Non-pigmented ciliary epithelial cell (primary cell): ENCODE data around the gene GRID1.
"Not testable (repeated sequence)": the region's sequence is repeated elsewhere in the genome, so short reads cannot be mapped to it uniquely, and the experiment has no call there.

ENCODE experiments used
- DNase-seq: peaks from one replicate; pipeline ENCODE4 v3.0.0-alpha.2; 2010; ENCODE audit warnings: low read depth

Gene GRID1

DNA sequence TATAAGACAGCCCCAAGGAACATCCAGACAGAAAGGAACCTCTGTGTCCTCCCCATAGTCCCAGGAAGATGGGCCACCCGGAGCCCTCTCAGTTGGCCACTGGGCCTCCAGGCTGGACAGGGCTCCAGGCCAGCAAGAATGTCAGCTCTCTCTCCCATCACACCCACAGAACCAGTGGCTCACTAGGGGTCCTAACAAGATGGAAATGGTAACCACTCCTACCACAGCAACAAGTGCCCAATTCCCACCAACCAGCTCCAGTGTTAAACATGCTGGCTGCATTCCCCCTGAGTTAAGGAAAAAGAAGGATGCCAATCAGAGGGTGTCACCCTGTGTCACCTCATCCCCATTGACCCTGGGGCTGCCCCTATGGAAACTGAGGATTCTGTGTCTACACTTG is 333.0 kb downstream of the GRID1 start:
- DNase-seq = no peak

DNA sequence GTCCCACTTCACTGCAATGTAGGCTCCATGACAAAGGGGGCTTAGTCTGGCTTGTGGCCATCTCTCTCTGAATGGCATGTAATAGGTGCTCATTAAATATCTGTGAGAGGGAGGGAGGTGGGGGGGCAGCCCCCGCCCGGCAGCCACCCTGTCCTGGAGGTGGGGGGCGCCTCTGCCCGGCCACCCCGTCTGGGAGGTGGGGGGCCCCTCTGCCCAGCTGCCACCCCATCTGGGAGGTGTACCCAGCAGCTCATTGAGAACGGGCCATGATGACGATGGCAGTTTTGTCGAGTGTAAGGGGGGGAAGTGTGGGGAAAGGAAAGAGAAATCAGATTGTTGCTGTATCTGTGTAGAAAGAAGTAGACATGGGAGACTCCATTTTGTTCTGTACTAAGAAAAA is 334.5 kb downstream of the GRID1 start:
- not testable (repeated sequence) for DNase-seq

DNA sequence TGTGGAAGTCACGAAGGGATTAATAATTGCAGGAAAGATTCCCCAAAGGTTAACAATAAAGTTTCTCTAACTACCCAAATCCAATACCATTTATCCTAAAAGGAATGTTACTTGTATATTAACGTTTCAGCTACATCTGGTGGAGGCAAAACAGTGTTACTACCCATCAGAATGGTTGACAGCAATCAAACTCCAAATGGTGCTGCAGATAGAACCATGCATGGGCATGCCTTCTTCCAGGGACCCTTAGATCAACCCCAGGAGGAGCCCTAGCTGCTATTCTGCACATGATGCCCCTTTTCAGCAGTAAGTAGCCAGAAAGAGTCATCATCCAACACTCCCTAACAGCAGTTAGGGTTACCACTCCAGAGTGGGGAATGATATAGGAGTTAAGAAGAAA is 336.3 kb downstream of the GRID1 start:
- no peak for DNase-seq

DNA sequence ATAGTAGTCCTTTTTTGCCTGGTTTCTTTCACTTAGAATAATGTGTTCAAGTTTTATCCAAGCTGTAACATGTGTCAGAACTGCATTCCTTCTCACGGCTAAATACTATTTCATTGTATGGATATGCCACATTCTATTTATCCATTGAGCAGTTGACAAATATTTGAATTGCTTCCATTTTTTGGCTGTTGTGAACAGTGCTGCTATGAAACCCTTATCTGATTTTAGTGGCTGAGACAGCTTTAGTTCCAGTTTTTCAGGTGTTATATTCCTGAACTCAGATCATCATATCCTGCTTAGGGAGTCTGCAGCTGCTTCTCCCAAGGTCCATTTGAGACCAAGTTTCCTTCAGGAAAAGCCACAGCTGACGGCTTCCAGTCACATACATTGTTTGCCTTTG is 339.2 kb downstream of the GRID1 start:
- DNase-seq = no peak

DNA sequence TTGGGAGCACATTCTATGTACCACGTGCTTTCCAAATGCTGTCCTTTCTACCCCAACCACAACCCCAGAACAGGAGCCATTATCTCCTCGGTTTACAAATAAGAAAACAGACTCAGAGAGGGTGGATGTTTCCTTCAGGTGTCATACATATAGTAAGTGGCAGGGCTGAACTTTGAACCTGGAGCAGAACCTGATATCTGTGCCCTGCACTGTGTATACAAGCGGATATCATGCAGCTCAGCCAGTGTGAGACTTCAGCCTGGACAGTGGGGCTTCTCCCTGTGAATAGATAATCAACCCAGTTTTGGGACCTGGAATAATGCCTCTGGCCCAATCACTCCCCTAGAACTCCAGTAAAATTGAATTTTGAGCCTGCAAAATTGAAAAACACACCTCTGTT is 341.1 kb downstream of the GRID1 start:
- DNase-seq = no peak

DNA sequence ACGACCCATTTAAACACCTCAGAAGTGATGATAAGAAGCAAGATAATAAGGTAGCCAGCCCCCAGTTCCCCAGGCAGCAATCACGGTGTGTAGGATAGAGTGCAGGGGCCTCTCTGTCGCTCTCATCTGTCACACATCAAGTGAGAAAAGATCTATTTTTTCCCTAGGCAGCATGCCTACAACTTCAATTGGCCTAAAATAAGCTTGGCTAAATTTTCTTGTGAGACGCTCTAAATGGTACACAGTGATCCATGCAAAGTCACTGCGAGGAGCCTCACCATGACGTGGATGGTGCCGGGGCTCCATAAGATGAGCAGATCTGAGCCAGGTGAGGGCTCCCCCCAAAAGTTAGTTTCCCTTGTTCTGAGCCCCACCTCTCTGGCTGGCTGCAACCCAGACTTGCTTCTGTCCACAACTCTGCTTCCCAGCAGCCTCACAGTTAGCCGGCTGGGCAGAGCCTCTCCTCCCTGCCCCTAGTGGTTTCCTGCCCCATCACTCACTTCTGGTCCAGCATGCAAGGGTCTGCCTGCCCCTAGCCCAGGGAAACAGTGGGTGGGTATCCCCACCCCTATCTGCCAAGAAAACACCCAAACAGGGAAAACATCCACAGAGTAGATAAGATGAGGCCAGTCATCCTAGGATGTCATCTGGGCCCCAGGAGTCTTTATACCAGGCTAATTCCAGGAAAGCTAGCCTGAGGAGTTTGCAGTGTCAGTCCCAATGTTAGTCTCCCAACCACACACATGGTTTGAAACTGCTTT is 342.1 kb downstream of the GRID1 start:
- DNase-seq = no peak

DNA sequence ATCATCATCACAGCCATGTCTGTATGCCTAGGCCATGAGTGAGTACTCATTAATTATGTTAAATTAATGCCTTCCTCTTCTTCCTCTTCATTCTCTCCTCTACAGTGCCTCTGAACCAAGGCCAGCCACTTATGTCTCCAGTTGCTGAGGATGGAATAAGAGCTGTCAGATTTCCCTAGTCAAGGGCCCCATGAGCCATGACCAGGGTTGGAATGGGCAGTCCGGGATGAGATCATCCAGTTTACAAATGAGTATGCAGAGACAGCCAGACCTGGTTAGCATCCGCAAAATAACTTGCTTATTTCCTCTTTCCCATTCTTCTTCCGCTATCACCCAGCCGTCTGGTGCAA is 342.7 kb downstream of the GRID1 start:
- no peak for DNase-seq

DNA sequence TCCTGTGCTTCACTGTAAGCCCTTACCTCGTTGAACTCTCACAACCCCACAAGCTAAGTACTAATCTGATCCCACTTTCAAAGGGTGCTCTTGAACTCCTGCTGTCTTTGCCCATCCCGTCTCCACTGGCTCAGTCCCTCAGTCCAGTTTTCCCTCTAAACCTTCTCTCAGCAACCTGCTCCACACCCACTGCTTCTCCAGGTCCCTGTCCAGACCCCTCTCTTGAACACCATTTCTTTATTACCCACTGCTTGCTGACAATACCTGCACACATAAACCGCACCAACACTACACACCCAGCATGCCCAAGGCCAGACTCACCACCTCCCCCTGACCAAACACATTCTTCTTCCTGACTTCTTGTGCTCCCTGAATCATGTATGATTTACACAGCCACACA is 343.3 kb downstream of the GRID1 start:
- no peak for DNase-seq

DNA sequence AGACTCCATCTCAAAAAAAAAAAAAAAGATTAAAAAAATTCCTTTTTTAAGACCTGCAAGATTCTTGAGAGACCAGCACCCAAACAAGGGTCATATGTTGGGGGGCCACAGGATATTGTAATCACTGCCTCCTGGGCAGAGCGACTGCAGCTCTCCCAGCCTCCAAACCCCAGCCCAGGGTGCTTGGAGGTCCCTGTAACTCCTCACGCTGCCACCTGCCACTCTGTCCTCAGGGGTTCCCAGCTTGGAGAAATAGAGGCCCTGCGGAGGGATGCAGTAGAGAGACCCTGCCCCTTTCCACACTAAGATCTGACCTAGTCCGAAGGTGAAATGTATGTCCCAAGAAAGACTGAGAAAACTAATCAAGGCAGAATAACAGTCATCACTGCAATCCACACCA is 343.7 kb downstream of the GRID1 start:
- no peak for DNase-seq

DNA sequence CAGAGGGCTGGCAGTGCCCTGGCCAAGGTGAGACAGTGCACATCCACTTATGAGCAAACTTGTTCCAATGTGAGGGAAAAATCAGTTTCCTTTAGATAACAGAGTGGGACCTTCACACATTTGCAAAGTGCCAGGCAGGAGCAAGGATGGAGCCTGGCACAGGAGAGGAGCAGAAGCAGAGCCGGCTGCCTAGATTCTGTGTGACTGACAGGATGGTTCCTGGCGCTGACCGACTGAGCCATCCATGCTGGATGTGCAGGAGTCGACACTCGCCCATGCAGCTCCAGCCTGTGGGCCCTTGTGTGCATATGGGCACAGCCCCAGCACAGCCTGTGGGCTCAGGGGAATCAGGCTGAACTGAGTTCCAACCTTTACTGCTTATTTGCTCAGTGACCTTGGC is 346.5 kb downstream of the GRID1 start:
- no peak for DNase-seq

DNA sequence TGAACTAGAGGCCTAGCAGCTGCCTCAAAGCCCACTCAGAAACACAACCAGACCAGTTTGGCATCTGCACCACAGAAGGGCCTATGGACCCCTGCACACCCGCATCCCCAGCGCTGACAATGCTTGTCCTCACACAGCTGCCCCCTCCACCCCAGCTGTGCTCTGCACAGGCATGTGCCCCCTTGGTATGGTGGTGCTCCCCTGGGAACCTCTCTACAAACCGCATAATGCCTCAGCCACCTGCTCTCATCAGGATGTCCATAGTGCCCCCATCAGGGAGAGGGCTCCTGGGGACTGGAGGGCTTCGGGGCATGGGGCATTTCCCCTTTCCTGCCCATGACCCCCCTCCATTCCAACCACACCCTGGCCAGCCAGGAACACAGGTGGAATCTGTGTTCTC is 347.5 kb downstream of the GRID1 start:
- DNase-seq = no peak

DNA sequence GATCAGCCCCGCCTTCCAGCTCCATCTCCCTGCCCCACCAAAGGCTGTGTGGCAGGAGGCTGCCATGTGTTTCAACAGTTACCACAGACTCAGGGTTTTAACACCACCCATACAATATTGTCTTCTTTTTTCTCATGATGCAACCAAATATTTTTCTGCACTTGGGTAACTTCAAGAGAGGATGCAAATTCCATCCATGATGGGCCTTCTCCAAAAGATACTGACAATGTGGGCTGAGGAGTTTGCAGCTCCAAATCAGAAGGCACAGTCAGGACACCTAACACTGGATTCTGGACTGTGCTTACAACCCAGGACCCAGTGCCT is 347.9 kb downstream of the GRID1 start:
- no peak for DNase-seq

DNA sequence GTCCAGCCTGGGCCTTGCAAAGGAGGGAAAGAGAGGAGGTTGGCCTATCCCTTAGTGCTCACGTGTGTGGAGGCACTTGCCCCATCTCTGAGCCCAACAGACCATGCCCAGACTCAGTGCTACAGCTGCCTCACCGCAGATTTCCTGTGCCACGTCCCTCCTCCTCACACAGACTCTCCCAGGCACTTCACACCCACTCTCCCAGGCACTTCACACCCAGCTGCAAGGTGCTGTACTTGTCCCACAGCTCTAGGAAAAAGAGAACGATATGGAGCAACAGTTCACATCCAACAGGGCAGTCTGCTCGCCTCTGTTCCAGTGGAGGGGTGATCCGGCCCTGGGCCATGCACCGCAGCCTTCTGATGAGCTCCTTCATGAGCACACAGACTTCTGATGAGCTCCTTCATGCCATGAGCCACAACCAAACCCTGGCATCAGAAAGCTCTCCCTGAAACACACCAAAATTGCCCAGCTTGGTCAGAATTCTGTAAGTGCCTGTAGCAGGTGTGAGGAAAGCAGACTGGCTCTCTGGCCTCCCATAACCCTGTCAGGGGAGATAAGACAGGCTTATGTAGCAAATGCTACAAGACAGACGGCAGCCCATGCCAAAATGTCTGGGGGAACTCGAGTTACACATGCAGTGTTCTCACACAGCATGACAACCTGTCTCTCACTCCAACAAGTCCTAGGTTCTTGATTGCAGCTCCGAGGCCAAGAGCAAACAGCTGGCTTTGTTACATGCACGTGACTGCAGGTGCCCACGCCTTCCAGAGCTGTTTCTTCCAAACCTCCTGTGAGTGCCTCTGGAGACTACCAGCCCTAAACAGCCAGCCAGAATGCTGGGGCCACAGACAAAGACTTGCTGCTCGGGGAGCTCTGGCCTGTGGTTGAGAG is 348.5 kb downstream of the GRID1 start:
- no peak for DNase-seq

DNA sequence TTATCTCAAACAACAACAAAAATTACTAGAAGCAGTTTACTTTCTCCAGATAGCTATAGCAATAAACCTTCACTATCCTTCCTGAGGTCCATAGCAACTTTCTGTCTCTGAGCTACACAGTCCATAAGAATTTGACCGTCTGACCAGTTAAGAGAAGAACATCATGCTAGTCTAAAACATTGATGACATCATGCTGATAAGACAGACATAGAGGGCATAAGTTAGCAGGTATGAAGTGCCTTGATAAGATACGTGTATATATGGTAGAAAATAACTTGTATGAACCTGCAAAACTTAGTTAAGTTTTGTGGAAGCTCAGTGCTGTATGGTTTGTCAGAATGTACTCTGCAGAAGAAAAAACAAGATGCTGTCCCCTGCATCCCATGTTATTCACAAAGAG is 353.0 kb downstream of the GRID1 start:
- no peak for DNase-seq

DNA sequence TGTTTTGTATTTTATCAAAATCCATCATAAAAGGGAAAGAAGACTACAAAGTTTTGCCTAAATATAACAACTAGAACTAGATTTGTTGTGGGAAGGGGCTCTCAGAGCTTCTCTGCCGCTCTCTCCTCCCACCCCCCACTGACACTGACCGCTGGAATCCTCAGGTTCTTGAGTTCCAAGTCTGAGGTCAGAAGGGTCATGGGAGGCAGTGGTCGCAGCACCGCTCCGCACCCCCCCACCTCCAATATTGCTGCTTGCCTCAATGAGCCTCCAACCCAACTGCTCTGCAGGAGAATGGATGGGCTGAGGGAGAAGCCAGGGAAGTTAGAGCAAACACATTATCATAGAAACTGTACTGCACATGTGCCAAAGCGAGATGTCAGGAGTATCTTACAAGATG is 359.4 kb downstream of the GRID1 start:
- DNase-seq = no peak

DNA sequence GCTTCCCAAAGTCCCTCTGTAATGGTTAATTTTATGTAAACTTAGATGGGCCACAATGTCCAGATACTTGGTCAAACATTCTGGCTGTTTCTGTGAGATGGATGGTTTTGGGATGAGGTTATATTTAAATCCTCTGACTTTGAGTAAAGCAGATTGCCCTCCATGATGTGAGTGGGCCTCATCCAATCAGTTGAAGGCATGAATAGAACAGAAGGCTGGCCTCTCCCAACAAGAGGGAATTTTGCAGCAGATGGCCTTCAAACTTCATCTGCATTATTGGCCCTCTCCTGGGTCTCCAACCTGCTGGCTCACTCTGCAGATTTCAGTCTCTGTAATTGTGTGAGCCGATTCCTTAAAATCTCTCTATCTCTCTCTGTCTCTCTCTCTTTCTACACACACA is 362.3 kb downstream of the GRID1 start:
- no peak for DNase-seq

DNA sequence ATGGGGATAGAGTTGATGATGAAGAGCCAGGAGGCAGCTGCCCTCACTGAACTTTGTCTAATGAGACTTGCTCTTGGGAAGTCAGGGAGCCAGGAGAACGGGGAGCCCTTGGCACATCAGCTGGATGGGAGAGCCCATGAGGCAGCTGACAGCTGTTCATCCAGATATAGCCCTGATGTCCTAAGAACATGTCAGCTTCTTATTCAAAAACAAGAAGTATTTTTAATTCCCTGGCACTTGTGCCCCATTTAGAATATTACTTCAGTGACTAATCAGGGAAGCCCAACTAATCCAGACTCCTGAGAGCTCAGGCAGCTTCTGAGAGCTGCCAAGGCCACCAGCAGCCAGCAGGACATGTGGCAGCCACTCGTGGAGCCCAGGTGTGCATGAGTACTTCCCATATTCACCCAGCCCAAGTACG is 363.4 kb downstream of the GRID1 start:
- no peak for DNase-seq

DNA sequence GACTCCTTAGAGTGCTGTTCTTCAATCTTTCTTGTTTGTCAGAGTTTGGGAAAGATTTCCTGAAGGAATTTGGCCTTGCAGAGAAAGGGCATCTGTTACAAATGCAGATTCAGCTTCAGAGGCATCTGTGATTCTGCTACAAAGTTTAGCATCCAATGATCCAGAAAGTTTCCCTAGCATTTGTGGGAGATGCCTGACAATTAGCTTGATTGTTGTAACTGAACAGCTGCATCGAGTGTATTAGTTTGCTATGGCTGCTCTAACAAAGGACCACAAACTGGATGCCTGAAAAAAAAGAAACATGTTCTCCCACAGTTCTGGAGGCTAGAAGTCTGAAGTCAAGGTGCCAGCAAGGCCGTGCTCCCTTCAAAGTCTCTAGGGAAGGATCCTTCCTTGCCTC is 365.1 kb downstream of the GRID1 start:
- DNase-seq = no peak

DNA sequence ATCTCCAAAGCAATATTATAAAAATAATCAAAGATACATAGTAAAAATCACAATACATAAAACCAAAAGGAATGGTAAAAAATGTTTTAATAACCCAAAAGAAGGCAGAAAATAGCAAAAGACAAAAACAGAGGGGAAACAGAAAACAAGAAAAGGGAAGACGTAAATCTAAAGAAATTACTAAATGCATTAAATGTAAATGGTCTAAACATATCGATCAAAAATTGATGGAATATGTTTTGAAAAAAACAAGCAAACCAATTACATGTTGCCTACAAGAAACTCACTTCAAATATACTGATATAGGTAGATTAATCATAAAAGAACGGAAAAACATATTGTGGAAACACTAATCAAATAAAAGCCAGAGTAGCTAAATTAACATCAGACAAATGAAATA is 369.1 kb downstream of the GRID1 start:
- no peak for DNase-seq

DNA sequence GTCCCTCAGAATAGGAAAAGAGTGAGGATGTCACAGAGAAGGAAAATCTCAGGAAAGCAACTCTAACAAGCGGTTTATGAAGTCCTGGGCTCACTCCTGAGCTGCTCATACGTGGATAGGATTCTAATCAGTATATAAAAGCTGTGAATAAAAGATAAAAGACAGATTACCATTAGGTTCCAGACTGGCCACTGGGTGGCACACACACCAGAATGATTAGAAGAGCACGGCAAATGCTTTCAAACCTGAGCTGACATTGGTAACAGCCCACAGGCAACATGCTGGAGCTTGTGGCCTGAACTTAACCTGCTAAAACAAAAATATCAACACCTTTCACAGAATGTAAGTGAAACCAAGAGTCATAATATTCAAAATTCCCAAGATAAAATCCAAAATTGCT is 370.8 kb downstream of the GRID1 start:
- DNase-seq = no peak

DNA sequence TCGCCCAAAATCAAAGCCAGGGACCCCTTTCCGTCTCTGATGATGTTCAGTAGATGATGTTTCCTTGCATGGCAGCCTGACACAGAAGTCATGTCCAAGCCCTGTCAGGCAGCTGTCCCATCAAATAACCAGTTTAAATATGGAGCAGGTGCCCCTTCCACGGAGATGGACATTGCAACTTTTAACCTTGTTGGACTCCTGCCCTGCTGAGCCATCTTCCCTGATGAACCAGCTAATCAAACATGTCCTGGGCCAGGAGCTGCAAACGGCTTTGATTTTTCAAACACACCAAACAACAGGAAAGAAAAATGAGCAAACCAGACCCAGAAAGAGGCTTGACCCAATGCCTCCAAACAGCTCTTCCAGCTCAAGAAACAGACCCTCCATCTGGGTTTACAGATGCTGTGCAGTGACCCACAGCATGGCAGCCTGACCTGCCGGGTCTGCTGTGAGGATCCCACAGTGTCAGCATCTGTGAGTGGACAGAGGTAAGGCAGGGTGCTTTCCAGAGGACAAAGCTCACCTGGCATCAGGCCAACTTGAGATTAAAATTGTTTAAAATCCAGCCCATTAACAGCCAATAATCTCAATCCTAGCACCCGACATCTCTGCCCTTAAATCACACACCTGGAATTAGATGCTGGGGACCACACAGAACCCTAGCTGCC is 372.6 kb downstream of the GRID1 start:
- no peak for DNase-seq

DNA sequence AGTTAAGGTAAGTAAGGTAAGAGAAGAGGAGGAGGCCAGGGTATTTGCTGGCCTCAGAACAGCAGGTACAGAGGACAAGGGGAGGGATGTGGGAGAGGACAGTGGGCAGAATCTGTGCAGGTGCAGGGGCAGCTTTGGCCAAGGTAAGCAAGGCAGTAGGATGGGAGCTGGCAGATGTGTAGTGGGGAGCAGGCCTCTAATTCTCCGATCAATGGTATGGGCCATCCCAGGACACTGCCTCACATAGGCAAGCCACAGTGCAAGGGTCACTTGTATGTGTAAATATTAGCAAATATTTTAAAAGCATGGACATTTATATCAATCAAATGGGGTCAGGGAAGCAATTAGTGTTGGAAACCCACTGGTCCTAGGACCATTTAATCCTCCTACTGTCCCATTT is 373.5 kb downstream of the GRID1 start:
- DNase-seq = no peak

DNA sequence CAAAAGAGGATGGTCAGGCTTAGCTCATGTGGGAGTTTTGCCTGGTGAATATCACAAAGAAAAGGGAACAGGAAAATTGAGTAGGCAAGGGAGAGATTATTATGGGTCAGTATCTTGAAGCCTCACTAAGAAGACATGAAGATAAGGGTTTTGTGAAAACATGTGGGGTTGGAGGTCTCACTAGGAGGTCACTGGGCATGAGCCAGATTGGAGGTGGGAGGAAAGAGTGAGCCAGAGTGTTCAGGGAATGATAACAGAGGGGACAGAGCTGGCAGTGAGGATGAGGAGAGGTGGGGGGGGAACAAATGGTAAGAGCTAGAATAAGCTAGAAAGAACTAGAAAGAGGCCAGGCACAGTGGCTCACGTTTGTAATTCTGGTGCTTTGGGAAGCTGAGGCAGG is 374.3 kb downstream of the GRID1 start:
- DNase-seq = no peak
